Measurements from ENCODE around the gene OPRL1. TPM values are rescaled to one million over a fixed set of nuclear protein-coding genes. Genes with fewer than 3 reads are reported as not detected.

The OPRL1 gene
- polyA plus RNA-seq, 1 donor from 2014 or later = 3.7 TPM

DNA sequence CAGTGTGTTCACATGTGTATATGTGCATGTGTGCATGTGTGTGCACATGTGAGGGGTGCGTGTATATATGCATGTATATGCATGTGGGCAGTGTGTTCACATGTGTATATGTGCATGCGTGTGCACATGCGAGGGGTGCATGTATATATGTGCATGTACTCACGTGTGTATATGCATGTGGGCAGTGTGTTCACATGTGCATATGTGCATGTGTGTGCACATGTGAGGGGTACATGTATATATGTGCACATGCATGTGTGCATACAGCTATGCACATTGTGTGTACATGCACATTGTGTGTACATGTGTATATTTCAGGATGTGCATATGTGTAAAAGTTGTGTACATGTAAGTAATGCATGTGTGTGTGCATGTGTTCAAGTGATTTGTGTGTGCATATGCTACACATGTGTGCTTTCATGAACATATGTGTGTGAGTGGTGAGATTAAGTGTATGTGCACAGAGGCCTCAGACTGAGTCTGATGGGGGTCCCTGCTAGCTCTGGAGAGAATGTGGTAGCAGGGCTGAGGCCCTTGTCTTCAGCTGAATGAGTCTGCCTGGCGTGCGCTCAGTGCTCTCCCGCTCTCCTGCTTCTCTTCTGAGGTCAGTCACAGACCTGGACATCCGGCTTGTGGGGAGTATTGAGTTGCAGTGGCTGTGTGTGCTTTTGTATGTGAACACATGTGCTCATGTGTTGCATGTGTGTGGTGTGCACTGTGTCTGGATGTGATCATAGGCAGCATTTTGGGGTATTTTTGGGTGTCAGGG is 64.4 kb downstream of the OPRL1 start:
- Mint-ChIP-seq H3K9me3 (peaks cover 2 to 11% (median 4%) of the 10 kb centered on the region in 3 donors), H3K27me3 (peaks cover 3% of the 10 kb centered on the region), H3K36me3 (no peaks in the 10 kb centered on the region), H3K4me1 (no peaks in the 10 kb centered on the region), H3K27ac (peak overlapping the region in 1 of 3 donors; percentile 83), H3K4me3 (no peak overlapping the region)

DNA sequence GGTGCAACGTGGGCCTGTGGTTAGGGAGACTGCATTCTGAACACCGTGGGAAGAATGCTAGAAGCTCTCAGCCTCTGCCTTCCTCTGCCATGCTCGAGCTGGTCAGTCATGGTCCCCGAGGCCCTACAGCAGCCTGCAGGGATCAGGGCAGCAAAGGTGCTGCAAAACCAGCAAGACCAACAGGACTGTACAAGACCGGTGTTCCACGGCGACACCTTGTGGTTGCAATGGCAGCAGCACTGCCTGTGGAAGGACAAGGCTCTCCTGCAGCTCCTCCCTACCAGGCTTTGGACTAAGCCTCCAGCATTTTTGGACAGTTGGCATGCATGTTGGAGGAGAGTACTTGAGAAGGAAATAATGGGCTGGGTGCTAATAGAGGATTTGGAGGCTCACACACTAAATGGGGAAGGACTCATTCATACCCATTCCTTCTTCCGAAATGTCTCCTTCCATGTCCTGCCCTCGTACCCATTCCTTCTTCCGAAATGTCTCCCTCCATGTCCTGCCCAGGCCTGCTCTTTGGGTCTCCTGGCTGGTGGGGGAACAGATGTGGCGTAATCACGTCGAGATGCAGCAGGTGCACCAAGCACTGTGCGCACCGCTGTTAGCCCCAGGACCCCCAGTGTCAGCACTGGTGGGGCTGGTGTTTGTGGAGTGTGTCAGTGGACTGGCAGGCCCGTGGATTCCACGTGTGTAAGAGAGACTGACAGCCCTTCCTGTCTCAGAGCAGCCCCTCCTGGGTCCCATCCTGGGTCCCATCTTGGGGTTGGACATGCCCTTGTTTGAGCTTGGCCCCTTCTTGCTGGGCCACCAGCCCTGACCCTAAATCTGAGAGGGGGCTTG is 65.8 kb downstream of the OPRL1 start:
- peaks cover 3% of the 10 kb centered on the region for H3K27me3 Mint-ChIP-seq
- no peak overlapping the region for H3K4me3 Mint-ChIP-seq
- H3K4me1 Mint-ChIP-seq = no peaks in the 10 kb centered on the region
- no peak overlapping the region for H3K27ac Mint-ChIP-seq
- no peaks in the 10 kb centered on the region for H3K36me3 Mint-ChIP-seq
- peaks cover 2 to 11% (median 4%) of the 10 kb centered on the region in 3 donors for H3K9me3 Mint-ChIP-seq

DNA sequence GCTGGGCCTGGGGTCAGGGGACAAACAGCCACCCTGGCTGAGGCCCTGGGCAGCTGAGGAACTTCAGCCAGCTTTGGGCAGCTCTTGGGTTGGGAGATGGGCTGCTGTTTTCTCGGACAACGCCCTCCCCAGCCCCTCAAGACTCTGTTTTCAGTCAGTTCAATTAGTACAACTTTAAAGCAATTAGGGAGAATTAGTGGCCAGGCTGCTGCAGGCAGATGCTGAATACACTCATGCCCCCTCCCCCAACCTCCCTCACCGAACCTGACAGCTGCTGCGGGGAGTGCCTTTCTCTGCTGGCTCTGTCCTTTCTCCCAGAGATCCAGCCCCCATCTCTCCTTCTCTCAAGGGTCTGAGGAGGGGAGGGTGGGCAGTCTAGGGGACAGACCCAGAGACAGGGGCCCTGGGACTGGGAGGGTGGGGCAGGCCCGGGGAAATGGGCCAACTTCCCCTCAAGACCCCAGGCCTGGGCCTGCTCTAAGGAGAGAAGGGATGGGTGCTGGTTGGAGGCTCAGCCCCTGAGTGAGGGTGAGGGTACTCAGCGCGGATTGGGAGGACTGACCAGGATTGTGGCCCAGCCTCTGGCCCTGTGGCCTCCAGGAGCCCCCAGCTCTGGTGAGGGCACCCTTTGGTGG is 66.5 kb downstream of the OPRL1 start:
- Mint-ChIP-seq H3K27ac (no peak overlapping the region), H3K36me3 (no peaks in the 10 kb centered on the region), H3K9me3 (peaks cover 2 to 11% (median 4%) of the 10 kb centered on the region in 3 donors), H3K4me3 (no peak overlapping the region), H3K4me1 (no peaks in the 10 kb centered on the region), H3K27me3 (no peaks in the 10 kb centered on the region)

DNA sequence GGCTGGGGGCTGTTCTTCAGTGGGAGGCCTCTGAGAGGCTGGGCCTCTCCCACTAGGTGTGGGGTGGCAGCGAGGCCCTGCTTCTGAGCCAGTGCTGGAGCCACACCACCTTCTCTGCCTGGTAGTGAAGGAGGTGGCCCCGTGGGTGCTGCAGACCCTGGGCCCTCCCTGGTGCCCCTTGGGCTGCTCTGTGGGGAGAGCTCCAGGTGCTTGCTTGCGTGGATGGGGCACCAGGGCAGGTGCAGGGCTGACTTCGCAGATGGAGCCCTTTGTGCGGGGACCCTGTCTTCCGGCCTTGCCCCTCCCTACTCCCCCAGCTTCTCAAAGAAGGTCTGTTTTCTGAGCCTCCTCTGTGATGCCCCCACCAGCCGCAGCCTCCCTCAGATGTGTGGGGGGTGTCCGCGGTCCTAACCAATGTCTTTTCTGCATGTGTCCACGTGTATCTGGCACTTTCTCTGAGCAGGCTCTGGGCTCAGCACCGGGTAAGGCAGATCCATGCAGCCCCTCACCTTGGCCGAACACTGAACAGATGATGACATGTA is 67.1 kb downstream of the OPRL1 start:
- no peaks in the 10 kb centered on the region for H3K36me3 Mint-ChIP-seq
- H3K27ac Mint-ChIP-seq = no peak overlapping the region
- no peaks in the 10 kb centered on the region for H3K27me3 Mint-ChIP-seq
- H3K9me3 Mint-ChIP-seq = peaks cover 2 to 11% (median 4%) of the 10 kb centered on the region in 3 donors
- H3K4me3 Mint-ChIP-seq = no peak overlapping the region
- no peaks in the 10 kb centered on the region for H3K4me1 Mint-ChIP-seq

DNA sequence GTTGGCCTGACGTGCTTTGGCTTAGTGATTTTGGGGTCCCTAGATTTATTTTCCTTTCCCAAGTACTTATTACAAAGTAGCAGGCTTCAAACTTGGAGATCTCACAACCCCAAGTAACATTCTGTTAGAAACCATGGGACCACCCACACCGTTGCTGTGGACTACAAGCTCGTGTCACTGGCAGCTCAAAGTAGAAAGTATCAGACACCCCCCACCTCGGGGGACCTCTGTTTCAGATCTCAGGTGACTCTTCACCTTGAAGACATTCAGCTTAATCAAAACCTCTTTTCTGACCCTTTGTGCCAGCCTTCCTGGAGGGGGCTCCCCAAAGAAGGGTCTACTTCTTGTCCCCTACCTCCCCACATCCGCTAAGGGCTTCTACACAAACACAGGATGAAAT is 68.7 kb downstream of the OPRL1 start:
- H3K4me3 Mint-ChIP-seq = no peak overlapping the region
- no peaks in the 10 kb centered on the region for H3K27me3 Mint-ChIP-seq
- H3K4me1 Mint-ChIP-seq = no peaks in the 10 kb centered on the region
- no peak overlapping the region for H3K27ac Mint-ChIP-seq
- no peaks in the 10 kb centered on the region for H3K36me3 Mint-ChIP-seq
- peaks cover 2 to 11% (median 4%) of the 10 kb centered on the region in 3 donors for H3K9me3 Mint-ChIP-seq

DNA sequence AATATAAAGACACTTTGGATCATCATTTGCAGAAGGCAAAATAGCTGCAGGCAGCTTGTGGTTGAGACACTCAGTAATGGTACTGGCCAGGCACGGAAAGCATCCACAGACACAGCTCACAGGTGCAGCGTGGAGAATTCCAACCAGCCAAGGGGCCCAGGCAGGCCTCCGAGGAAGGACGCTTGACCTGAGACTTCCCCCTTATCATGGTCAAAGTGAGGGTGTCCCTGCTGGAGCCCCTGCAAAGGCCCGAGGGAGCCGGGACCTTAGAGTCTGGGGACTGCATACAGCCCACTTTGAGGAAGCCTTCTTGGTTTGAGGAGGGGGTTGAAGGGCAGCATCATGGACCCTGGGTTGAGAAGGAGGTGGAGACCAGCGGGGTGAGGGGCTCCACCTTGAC is 69.3 kb downstream of the OPRL1 start:
- H3K27ac Mint-ChIP-seq = no peak overlapping the region
- H3K4me1 Mint-ChIP-seq = no peaks in the 10 kb centered on the region
- no peaks in the 10 kb centered on the region for H3K36me3 Mint-ChIP-seq
- no peak overlapping the region for H3K4me3 Mint-ChIP-seq
- no peaks in the 10 kb centered on the region for H3K27me3 Mint-ChIP-seq
- peaks cover 3 to 11% (median 4%) of the 10 kb centered on the region in 3 donors for H3K9me3 Mint-ChIP-seq

DNA sequence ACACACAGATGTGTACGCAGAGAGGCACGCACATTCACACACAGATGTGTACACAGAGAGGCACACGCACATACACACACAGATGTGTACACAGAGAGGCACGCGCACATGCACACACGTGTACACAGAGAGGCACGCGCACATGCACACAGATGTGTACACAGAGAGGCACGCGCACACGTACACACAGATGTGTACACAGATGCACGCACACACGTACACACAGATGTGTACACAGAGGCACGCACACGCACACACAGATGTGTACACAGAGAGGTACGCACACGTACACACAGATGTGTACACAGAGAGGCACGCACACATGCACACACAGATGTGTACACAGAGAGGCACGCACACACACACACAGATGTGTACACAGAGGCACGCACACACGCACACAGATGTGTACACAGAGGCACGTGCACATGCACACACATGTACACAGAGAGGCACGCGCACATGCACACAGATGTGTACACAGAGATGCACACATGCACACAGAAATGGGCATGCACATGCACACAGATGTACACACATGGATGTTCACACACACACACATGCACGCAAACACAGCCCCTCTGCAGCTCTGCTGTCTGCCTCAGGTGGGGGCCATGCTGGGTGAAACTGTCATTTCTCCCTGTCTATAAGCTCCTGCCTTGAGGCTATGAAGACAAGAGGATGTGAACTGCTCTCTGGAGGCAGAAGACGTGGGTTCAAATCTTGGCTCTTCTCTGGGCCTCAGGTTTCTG is 70.1 kb downstream of the OPRL1 start:
- H3K27me3 Mint-ChIP-seq = no peaks in the 10 kb centered on the region
- H3K4me3 Mint-ChIP-seq = no peak overlapping the region
- no peaks in the 10 kb centered on the region for H3K4me1 Mint-ChIP-seq
- H3K9me3 Mint-ChIP-seq = peaks cover 0 to 3% (median 2%) of the 10 kb centered on the region in 3 donors
- H3K27ac Mint-ChIP-seq = no peak overlapping the region
- no peaks in the 10 kb centered on the region for H3K36me3 Mint-ChIP-seq

Other genes with a start within 250 kb of the OPRL1 start
- 0.04 TPM for gene ZBTB46, start 248.8 kb upstream of the OPRL1 start, polyA plus RNA-seq
- 0.19 TPM for gene ABHD16B, start 218.6 kb upstream of the OPRL1 start, polyA plus RNA-seq
- 80.4 TPM for gene TPD52L2, start 214.8 kb upstream of the OPRL1 start, polyA plus RNA-seq
- 5.2 TPM for gene DNAJC5, start 185.0 kb upstream of the OPRL1 start, polyA plus RNA-seq
- 67.9 TPM for gene UCKL1, start 123.7 kb upstream of the OPRL1 start, polyA plus RNA-seq
- 0.30 TPM for gene ZNF512B, start 110.2 kb upstream of the OPRL1 start, polyA plus RNA-seq
- gene SAMD10, start 100.4 kb upstream of the OPRL1 start, polyA plus RNA-seq = 9.5 TPM
- gene PRPF6, start 99.0 kb upstream of the OPRL1 start, polyA plus RNA-seq = 106 TPM
- not detected for gene C20orf204, start 43.9 kb upstream of the OPRL1 start, polyA plus RNA-seq
- gene SOX18, start 30.4 kb upstream of the OPRL1 start, polyA plus RNA-seq = not detected
- 41.3 TPM for gene TCEA2, start 16.9 kb upstream of the OPRL1 start, polyA plus RNA-seq
- 202 TPM for gene RGS19, start 564 bp upstream of the OPRL1 start, polyA plus RNA-seq
- gene LKAAEAR1, start 4.3 kb downstream of the OPRL1 start, polyA plus RNA-seq = 0.83 TPM
- gene NPBWR2, start 27.5 kb downstream of the OPRL1 start, polyA plus RNA-seq = not detected
- gene MYT1, start 84.4 kb downstream of the OPRL1 start, polyA plus RNA-seq = not detected
- 35.7 TPM for gene PCMTD2, start 175.7 kb downstream of the OPRL1 start, polyA plus RNA-seq